GM18873 (cell line): ENCODE measurements around the gene COL6A1.
"Not testable (repeated sequence)": the region's sequence is repeated elsewhere in the genome, so short reads cannot be mapped to it uniquely, and the experiment has no call there.

ENCODE experiments used
- ATAC-seq: cut with Tn5 transposase; IDR thresholded peaks from one replicate; pipeline ENCODE4 v1.9.1; 2021; ENCODE audit warnings: mild to moderate bottlenecking, moderate library complexity, moderate number of reproducible peaks; ENCODE audit not compliant: unreplicated experiment, low FRiP score

The COL6A1 gene

GRCh38 chr21:45964649-45965048 lies 16.9 kb upstream of the COL6A1 start:
- no peak for ATAC-seq

DNA sequence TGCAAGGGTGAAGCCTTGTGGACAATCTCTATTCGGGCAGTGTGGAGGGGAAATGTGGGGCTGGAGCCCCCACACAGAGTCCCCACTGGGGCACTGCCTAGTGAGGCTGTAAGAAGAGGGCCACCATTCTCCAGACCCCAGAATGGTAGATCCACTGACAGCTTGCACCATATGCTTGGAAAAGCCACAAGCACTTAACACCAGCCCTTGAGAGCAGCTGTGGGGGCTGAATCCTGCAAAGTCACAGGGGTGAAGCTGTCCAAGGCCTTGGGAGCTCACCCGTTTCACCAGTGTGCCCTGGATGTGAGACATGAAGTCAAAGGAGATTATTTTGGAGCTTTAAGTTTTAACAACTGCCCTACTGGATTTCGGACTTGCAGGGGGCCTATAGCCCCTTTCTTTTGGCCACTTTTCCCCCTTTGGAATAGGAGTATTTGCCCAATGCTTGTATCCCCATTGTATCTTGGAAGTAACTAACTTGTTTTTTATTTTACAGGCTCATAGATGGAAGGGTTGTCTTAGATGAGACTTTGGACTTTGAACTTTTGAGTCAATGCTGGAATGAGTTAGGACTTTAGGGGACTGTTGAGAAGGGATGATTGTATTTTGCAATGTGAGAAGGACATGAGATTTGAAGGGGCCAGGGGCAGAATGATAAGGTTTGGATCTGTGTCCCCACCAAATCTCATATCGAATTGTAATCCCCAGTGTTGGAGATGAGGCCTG lies 16.3 kb upstream of the COL6A1 start:
- ATAC-seq, result no peak

- ATAC-seq, result no peak
Observed at GRCh38 chr21:45966791-45967394, 14.7 kb upstream of the COL6A1 start.

DNA sequence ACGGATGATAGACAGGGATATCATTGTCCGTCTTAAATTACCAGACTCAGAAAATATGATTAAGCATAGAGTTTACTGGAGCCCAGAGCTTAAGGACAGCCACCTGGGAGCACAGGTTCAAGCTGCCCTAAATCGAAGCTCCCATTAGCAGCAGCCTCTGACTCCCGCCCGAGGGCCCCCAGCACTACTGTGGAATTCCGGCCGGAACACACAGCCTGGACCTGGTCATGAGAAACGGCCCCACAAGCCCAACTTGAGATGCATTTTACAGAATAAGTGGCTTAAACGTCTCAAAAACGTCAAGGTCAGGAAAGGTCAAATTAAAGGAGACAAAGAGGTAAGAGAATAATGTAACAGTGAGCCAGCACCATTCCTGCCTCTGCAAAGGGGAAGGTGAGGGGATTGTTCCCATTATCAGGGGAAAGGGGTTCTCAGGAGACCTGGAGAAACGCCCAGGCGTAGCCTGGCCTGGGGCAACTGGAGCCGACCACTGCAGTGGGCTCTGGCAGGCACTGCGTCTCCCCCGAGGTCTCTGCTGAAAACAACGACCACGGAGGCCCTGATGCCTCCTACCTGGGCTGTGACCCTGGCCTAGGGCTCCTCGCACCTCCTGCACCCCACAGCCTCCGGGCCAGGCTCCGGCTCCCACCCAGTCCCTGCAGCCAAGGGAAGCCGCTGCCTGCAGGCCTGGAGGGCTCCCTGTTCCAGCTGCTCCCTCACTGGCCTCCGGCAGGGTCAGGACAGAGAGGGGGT lies 11.5 kb upstream of the COL6A1 start:
- ATAC-seq, result no peak

DNA sequence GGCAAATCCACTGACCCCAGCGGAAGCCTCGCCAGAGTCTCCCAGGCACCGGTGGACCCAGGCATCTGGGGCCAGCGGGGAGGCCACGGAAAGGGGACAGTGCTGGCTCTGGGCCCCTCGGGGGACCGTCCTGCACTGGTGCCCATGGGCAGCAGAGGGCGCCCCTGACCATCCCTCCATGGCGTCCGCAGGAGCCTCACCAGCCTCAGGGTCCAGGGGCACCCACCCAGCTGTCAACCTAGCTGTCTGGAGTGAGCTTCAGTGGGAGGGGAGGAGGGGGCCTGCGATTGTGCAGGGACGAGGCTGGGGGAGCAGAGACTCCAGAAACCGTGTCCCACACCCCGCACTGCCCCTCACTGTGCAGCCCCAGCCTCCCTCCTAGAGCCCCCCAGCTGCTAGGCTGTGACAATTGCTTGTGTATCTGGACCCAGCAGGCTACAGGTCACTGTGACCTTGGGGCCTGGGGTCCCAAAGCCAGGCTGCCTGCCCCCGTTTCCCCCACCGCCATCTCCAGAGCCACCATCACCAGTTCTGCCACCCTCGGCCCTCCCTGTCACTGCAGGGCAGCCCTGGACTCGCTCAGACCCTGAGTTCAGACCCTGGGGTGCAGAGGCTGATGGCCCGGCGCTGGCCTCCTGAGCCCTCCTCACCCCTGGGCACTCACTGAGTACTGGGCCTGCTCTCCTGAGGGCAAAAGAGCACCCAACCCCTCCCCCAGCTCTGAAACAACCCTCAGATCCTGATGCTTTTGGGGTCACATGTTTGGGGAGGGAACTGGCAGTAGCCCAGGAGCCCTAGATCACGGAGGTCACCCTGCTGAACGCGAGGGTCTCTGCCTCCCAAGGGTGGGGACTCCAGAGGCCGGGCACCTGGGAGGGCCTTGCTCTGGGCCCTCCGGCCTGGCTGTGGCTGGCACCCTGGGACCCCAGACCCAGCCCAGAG lies 10.6 kb upstream of the COL6A1 start:
- ATAC-seq, result no peak

DNA sequence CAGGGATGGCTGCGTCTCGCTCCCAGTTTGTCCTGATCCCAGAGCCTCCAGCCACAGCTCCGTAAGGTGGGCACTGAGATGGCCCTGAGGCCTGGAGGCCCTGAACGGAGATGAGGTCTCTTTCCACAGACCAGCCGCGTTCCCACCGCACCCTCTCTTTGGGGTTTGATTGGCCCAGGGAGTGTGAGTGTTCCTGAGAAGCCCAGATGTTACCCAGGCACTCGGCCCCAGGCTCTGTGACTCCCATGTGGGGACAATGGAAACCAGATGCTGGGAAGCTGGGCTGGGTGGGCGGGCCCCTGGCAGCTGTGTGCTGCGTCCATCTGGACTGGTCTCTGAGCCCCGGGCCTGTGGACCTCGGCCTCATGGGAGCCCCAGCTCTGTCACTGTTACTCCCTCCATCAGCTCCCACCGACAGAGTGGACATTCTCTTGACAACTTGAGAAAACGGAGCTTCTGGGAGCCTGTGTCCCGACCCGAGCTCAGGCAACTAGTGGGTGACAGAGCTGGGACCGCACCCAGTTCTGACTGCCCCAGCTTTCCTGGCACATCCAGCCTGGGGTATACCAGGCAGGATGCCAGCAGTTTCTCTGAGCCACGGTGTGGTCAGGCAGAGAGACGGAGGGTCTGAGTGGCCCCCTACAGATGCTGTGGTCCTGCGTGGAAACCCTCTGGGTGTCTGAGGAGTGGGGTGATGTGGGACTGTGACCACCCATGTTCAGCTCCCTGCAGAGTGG lies 9.8 kb upstream of the COL6A1 start:
- no peak for ATAC-seq

GRCh38 chr21:45972353-45972715 lies 9.2 kb upstream of the COL6A1 start:
- ATAC-seq, result no peak

DNA sequence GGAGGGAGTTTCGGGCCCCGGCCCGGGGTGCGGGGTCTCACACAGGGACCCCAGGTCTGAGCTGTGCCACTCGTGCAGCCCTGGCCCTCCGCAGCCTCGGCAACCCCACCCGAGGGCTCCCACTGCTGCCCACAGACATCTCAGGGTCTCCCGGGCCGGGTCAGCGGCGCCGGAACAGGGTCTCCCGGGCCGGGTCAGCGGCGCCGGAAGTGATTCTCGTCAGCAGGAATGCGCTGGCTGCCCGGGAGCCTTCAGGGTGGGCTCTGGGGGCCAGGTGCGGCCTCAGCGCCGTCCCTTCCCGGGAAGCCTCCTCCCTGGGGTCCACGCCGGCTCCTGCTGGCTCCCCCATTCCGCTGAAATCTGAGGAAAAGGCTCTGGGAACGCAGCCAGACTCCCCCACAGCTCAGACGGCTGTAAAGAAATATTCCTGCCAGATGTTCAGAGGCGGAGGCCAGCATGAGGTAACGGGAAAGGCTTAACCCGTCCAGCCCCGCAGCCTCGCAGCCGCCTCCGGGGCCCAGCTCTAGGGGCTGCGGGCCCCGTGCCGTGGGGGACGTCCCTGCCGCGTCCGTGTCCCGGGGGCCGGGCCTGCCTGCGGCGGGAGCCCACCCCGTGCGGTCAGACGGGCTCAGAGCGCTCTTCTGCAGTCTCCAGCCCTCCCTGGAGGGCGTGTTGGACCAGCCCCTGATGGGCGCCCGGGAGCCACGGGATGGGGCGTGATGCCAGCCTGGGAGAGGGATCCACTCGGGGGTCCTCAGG lies 8.7 kb upstream of the COL6A1 start:
- ATAC-seq, result no peak

GRCh38 chr21:45973475-45974072 lies 8.0 kb upstream of the COL6A1 start:
- no peak for ATAC-seq

DNA sequence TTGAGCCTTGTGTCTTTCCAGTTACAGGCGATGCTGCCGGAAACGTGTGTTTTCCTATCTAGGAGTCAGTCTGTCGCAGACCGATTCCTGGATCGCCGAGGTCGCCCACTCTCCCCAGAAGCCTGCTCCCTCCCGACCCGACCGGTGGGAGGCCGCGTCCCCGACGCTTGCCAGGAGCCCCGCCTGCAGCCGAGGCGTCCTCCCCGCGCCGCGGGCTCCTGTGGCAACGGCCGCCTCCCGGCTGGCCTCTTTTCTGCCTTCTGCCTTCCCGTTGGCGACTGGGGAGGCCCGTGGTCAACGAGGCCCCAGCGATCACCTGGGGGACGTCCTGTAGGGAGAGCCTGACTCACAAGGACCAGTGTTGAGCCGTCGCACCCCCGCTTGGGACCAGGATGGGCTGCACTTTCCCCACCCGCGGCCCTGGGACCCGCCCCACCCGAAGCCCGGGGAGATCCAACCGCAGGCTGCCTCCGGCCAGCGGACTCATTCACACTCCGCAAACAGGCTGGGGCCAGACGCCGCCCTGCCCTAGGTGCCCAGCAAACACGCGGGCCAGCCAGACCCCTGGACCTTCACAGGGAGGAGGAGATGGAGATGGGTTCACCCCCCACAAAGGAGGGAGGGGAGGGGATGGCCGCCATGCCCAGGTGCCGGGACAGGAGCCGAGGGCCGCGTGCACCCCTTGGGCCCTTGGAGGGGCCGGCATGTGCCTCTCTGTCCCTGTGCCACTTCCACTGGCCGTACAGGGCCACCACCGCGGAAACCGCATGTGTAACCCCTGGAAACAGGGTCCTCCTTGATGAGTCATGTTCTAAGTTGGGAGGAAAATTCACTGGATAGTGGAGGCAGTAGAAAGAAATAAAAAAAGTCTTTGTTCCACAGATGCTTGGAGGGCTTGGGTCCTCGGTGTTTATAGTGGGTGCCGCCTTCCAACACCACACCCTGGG lies 7.2 kb upstream of the COL6A1 start:
- no peak for ATAC-seq

GRCh38 chr21:45975020-45975666 lies 6.4 kb upstream of the COL6A1 start:
- no peak for ATAC-seq

DNA sequence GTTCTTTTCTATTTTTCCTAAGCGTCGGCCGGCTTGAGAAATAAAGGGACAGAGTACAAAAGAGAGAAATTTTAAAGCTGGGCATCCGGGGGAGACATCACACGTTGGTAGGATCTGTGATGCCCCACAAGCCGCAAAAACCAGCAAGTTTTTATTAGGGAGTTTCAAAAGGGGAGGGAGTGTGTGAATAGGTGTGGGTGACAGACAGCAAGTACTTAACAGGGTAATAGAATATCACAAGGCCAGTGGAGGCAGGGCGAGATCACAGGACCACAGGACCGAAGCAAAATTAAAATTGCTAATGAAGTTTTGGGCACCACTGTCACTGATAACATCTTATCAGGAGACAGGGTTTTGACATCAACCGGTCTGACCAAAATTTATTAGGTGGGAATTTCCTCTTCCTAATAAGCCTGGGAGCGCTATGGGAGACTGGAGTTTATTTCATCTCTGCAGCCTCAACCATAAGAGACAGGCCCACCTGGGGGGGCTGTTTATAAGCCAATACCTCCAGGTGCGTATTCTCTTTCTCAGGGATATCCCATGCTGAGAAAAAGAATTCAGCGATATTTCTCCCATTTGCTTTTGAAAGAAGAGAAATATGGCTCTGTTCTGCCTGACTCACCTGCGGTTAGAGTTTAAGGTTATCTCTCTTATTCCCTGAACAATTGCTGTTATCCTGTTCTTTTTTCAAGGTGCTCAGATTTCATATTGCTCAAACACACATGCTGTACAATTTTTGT lies 5.7 kb upstream of the COL6A1 start:
- not testable (repeated sequence) for ATAC-seq

GRCh38 chr21:45976701-45977311 lies 4.8 kb upstream of the COL6A1 start:
- no peak for ATAC-seq

DNA sequence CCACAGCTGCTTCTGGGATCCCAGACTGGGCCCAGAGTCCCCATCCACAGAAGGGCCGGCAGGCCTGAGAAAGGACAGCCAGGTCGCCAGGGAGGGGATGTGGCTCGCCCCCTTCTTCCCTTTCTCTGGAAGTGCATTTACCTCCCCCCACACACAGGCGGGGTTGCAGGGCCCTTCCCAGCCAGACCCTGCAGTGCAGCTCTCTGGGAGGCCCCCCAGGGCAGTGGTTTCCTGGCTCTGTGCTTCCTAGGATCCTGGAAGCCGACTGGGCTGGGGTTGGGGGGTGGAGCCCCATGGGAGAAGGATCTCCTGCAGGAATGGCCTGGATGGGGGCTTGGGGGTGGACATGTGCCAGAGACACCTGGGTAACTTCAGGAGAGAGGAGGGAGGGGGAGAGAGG lies 4.2 kb upstream of the COL6A1 start:
- ATAC-seq, result no peak

- ATAC-seq, result no peak
Observed at GRCh38 chr21:45979141-45979631, 2.4 kb upstream of the COL6A1 start.

- no peak for ATAC-seq
Observed at GRCh38 chr21:45979651-45980050, 1.9 kb upstream of the COL6A1 start.
